GM06990 (cell line): ENCODE results near the gene LRRC42.

Experiments
- DNase-seq: peaks from one replicate; pipeline ENCODE4 v3.0.0-alpha.2; 2011; ENCODE audit not compliant: insufficient read length; ENCODE audit errors: extremely low read depth
- H3K27me3 ChIP-seq: replicated peaks from 2 replicates; pipeline ENCODE4 v1.6.0; 2011; ENCODE audit warnings: low read length; ENCODE audit not compliant: control insufficient read depth, insufficient read depth
- H3K36me3 ChIP-seq: 2 replicates; pipeline ENCODE4 v1.5.1; 2011; ENCODE audit warnings: low read length; ENCODE audit not compliant: control insufficient read depth, insufficient read depth
- H3K4me3 ChIP-seq: replicated peaks from 2 replicates; pipeline ENCODE4 v1.5.1; 2011; ENCODE audit warnings: low read depth, mild to moderate bottlenecking, control low read depth, low read length
- CTCF ChIP-seq: IDR thresholded peaks from 2 replicates; pipeline ENCODE4 v1.5.1; 2011; ENCODE audit warnings: low read length, control low read depth, mild to moderate bottlenecking, inconsistent platforms; ENCODE audit not compliant: insufficient read depth, poor library complexity, severe bottlenecking

Gene LRRC42

GRCh38 chr1:53905509-53905908, 40.6 kb upstream of the LRRC42 start:
- Histone ChIP-seq H3K36me3 (no peaks in the 10 kb centered on the region; the same call in 1 of the 2 replicates), H3K27me3 (no peaks in the 10 kb centered on the region), H3K4me3 (no peak overlapping the region)
- no peak for TF ChIP-seq CTCF
- DNase-seq: no peak

GRCh38 chr1:53906121-53906520, 40.0 kb upstream of the LRRC42 start:
- Histone ChIP-seq H3K27me3 (no peaks in the 10 kb centered on the region), H3K4me3 (no peak overlapping the region), H3K36me3 (no peaks in the 10 kb centered on the region; the same call in 1 of the 2 replicates)
- no peak for DNase-seq
- no peak for TF ChIP-seq CTCF

- H3K4me3 ChIP-seq: no peak overlapping the region
- DNase-seq: no peak
- no peak for TF ChIP-seq CTCF
- H3K27me3 ChIP-seq: no peaks in the 10 kb centered on the region
- no peaks in the 10 kb centered on the region; the same call in none of the 2 replicates for H3K36me3 ChIP-seq
Observed at GRCh38 chr1:53909946-53910345, 36.2 kb upstream of the LRRC42 start.

- TF ChIP-seq CTCF: no peak
- no peak overlapping the region for H3K4me3 ChIP-seq
Observed at GRCh38 chr1:53911442-53911841, 34.7 kb upstream of the LRRC42 start.

GRCh38 chr1:53913352-53914033, 32.7 kb upstream of the LRRC42 start:
- no peak for TF ChIP-seq CTCF
- Histone ChIP-seq H3K4me3 (no peak overlapping the region), H3K27me3 (no peaks in the 10 kb centered on the region), H3K36me3 (peaks cover 1% of the 10 kb centered on the region)
- DNase-seq: no peak

More at GRCh38 chr1:53911442-53911841, 34.7 kb upstream of the LRRC42 start:
- peaks cover 1% of the 10 kb centered on the region for H3K36me3 ChIP-seq
- H3K27me3 ChIP-seq: no peaks in the 10 kb centered on the region
- DNase-seq: no peak
